Measurements from ENCODE around the gene SPSB2.

GRCh38 chr12:6851921-6852650 lies 21.0 kb downstream of the SPSB2 start, which contains the start of gene USP5:
- no peak for TF ChIP-seq CTCF (conservative IDR thresholded peaks at IDR 0.05; ENCODE audit: low read depth, low read length)
- TF ChIP-seq EZH2 (IDR thresholded peaks at IDR 0.05; ENCODE audit: borderline replicate concordance, low read depth, low read length, poor library complexity, severe bottlenecking): no peak
